Brain microvascular endothelial cell (primary cell): ENCODE data around the gene ZER1.

Source experiments
- DNase-seq: peaks from one replicate; pipeline ENCODE4 v3.0.0-alpha.2; 2020
- H3K27ac ChIP-seq: fragments of 250-450 bp; sonication (Bioruptor Pico); 2 replicates; pipeline ENCODE4 v1.5.1; 2020; ENCODE audit warnings: mild to moderate bottlenecking, moderate library complexity
- H3K27me3 ChIP-seq: fragments of 250-450 bp; sonication (Bioruptor Pico); replicated peaks from 2 replicates; pipeline ENCODE4 v1.5.1; 2020; ENCODE audit warnings: mild to moderate bottlenecking
- H3K36me3 ChIP-seq: fragments of 250-450 bp; sonication (Bioruptor Pico); replicated peaks from 2 replicates; pipeline ENCODE4 v1.5.1; 2020; ENCODE audit warnings: mild to moderate bottlenecking
- H3K4me3 ChIP-seq: 2 replicates; pipeline ENCODE4 v1.5.1; 2011; ENCODE audit warnings: low read depth, mild to moderate bottlenecking, control low read depth, low read length, moderate library complexity
- in situ Hi-C: cut with HindIII; loops from 2 replicates; pipeline ENCODE4 v1.10.0; 2017; ENCODE audit warnings: low sequenced_read_pairs, low pct_ligation_motif_present
- TF ChIP-seq, protein P1 (sequence below): IDR thresholded peaks from 2 replicates; pipeline ENCODE4 v1.5.1; 2011; ENCODE audit warnings: low read depth, mild to moderate bottlenecking, moderate library complexity, low read length, control low read depth, inconsistent platforms; ENCODE audit errors: missing control alignments

Gene ZER1

DNA sequence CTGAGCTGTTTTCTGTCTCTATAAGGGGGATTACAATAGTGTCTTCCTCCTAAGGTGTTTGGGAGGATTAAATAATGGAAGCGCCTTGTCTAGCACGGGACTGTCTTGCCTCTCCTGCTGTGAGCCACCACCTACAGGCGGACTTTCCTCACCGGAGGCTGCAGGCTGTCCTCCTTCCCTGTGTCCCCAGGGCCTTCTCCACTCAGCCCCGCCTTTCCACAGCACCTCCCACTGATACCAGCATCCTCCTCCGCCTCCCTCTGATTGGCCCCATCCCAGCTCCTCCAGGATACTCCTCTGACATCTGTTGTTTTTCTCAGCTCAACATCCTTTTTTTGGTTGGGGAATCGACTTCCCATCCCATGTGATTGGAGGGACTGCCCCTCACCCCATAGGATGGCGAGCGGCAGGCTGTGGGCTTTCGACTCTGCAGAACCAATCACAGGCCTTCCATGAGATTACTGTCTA lies 46.9 kb downstream of the ZER1 start:
- in situ Hi-C loops: no loop called here
- Histone ChIP-seq H3K4me3 (peak overlapping the region; percentile 66), H3K36me3 (no peaks in the 10 kb centered on the region), H3K27ac (no peak overlapping the region), H3K27me3 (no peaks in the 10 kb centered on the region)
- TF ChIP-seq, protein P1, sequence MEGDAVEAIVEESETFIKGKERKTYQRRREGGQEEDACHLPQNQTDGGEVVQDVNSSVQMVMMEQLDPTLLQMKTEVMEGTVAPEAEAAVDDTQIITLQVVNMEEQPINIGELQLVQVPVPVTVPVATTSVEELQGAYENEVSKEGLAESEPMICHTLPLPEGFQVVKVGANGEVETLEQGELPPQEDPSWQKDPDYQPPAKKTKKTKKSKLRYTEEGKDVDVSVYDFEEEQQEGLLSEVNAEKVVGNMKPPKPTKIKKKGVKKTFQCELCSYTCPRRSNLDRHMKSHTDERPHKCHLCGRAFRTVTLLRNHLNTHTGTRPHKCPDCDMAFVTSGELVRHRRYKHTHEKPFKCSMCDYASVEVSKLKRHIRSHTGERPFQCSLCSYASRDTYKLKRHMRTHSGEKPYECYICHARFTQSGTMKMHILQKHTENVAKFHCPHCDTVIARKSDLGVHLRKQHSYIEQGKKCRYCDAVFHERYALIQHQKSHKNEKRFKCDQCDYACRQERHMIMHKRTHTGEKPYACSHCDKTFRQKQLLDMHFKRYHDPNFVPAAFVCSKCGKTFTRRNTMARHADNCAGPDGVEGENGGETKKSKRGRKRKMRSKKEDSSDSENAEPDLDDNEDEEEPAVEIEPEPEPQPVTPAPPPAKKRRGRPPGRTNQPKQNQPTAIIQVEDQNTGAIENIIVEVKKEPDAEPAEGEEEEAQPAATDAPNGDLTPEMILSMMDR: no peak
- DNase-seq: peak; percentile 68

DNA sequence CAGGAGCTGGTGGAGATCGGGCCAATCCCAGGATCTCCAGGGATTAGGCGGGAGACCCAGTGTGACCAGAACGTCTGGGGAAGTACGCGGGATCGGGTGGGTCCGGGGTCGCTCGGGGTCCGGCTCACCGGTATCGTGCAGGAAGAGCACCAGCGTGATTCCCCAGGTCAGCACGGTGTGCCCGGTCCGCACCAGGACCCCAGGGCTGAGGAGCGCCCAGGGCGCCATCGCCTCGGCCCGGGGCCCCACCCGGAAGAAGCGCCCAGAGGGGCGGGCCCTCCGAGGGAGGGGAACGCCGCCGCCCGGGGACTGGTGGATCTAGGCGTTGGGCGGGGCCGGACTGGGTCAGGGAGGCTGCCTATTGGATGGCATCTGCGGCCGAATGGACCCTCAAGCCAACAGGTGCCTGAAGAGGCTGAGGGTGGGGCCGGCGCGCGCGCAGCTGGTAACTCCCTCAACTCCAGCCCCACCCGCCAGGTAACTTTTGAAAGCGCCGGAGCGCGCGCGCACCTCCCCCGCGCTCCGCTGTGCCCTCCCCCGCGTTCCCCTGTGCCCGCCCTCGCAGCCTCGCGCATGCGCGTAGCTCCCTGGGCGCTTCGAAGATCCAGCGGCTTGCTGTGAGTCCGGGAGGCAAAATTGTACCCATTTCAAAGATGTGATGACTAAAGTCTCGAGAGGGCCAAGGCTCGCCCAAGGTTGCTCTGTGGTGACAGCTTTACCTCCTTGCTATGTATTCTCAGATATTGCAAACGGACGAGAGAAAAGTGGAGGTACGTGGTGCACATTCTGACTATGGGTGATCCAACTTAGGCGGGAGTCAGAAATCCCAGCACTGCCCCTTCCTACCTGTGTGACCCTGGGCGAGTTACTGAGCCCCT lies 47.6 kb downstream of the ZER1 start, which contains the start of gene ZDHHC12:
Gene ZDHHC12 (minus strand): TSS at position 262 of the 878 bp plus-strand sequence. CDS start 34 bp downstream, at position 228.
- H3K36me3 ChIP-seq: no peaks in the 10 kb centered on the region
- H3K4me3 ChIP-seq: peak within 1 kb of the TSS; percentile 66
- no peaks in the 10 kb centered on the region for H3K27me3 ChIP-seq
- in situ Hi-C loops: no loop called here
- no peak within 1 kb of the TSS for H3K27ac ChIP-seq
- TF ChIP-seq, protein P1: no peak
- peak; percentile 94 for DNase-seq

- Histone ChIP-seq H3K27me3 (no peaks in the 10 kb centered on the region), H3K27ac (no peak overlapping the region), H3K4me3 (peak overlapping the region; percentile 66), H3K36me3 (no peaks in the 10 kb centered on the region)
- TF ChIP-seq, protein P1: no peak
- DNase-seq: no peak
- in situ Hi-C loops: no loop called here
Observed at GRCh38 chr9:128723352-128723865, 48.3 kb downstream of the ZER1 start.

DNA sequence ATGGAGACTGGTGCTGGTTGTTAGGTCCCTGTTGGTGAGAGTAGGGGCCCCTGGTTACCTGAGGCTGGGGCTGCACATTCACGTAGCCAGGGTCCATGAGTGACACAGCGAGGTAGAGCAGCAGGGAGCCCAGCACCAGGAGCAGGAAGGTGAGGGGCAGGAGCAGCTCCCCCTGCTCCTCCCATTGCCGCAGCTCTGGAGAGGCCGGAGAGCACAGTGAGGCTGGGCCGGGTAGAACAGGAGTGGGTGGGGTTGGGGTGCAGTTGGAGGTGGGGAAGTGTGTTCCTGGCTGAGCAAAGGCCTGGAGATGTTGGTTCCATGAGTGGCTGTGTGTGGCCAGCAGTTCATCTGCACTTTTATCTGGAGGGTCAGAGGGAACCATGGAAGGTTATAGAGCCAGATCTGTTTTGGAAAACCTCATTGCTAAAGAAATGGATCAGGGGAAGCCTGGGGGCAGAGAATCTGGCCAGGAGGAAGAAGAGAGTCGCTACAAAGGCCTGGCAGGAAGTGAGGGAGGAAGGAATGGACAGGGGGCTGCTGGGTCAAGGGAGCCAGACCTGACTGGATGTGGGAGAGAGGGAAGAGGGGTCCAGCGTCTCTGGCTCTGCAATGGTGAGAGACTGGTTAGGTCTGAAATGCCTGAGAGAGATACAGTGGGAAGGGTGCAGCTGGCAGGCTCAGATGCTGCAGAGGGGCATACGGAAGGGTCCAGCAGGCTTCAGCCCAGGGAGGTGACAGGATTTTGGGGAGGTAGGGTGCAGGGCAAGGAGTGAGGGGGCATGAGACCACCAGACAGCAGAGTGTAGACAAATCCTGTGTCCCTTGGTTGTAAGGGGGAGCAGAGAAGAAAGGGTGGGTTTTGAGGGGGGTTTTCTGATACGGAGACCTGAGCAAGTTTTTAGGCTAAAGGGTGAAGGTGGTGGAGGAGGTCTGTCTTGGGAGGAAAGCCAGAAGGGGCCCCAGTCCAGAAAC lies 49.1 kb downstream of the ZER1 start:
- H3K27me3 ChIP-seq: no peaks in the 10 kb centered on the region
- TF ChIP-seq, protein P1: no peak
- in situ Hi-C loops: no loop called here
- no peaks in the 10 kb centered on the region for H3K36me3 ChIP-seq
- no peak for DNase-seq
- no peak overlapping the region for H3K4me3 ChIP-seq
- no peak overlapping the region for H3K27ac ChIP-seq

- Histone ChIP-seq H3K27me3 (no peaks in the 10 kb centered on the region), H3K36me3 (no peaks in the 10 kb centered on the region), H3K4me3 (no peak overlapping the region), H3K27ac (no peak overlapping the region)
- TF ChIP-seq, protein P1: no peak
- in situ Hi-C loops: no loop called here
- DNase-seq: no peak
Observed at GRCh38 chr9:128721487-128722010, 50.2 kb downstream of the ZER1 start.
